Measurements from ENCODE around the gene LRP10.

DNA sequence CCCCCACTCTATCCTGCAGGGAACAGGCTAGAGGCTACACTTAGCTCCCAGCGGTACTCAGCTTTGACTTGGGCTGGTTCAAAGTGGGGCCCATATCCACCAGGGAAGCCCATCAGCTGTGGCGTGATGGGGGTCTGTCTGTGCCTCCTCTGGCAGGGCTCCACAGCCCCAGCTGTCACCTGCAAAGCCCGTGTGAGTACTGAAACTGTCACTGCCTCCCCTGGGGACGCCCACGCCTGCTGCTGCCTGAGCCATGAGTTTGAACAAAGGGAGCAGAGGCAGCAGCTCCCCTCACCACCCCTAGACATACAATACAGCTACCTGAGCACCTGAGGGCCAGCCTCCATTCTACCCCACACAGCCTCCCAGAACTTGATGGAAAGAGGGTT is 16.4 kb downstream of the LRP10 start:
- TF ChIP-seq, protein P1, sequence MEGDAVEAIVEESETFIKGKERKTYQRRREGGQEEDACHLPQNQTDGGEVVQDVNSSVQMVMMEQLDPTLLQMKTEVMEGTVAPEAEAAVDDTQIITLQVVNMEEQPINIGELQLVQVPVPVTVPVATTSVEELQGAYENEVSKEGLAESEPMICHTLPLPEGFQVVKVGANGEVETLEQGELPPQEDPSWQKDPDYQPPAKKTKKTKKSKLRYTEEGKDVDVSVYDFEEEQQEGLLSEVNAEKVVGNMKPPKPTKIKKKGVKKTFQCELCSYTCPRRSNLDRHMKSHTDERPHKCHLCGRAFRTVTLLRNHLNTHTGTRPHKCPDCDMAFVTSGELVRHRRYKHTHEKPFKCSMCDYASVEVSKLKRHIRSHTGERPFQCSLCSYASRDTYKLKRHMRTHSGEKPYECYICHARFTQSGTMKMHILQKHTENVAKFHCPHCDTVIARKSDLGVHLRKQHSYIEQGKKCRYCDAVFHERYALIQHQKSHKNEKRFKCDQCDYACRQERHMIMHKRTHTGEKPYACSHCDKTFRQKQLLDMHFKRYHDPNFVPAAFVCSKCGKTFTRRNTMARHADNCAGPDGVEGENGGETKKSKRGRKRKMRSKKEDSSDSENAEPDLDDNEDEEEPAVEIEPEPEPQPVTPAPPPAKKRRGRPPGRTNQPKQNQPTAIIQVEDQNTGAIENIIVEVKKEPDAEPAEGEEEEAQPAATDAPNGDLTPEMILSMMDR (IDR thresholded peaks at IDR 0.05; ENCODE audit: poor library complexity, severe bottlenecking): no peak
- TF ChIP-seq EZH2 (IDR thresholded peaks at IDR 0.05; ENCODE audit: borderline replicate concordance, insufficient read depth, low read length, poor library complexity, severe bottlenecking): no peak
- TF ChIP-seq REST (IDR thresholded peaks at IDR 0.05; ENCODE audit: borderline replicate concordance): no peak
- no peak for TF ChIP-seq SMC3 (conservative IDR thresholded peaks at IDR 0.05; ENCODE audit: poor library complexity)
- TF ChIP-seq POLR2AphosphoS5 (IDR thresholded peaks at IDR 0.05): no peak
- no peak for TF ChIP-seq TAF1 (IDR thresholded peaks at IDR 0.05; ENCODE audit: low read depth)
- TF ChIP-seq EP300 (conservative IDR thresholded peaks at IDR 0.05; ENCODE audit: poor library complexity, severe bottlenecking): no peak
- no peak for TF ChIP-seq RAD21 (conservative IDR thresholded peaks at IDR 0.05)
- TF ChIP-seq MXI1 (conservative IDR thresholded peaks at IDR 0.05; ENCODE audit: poor library complexity, severe bottlenecking): no peak

Measured in neural cell (in vitro differentiated cells).